DOHH2 (cell line): ENCODE measurements around the gene ATXN7L1.

Source experiments
- H3F3A ChIP-seq: fragments of 200-600 bp; sonication (generic), shearing (Covaris generic); 2 replicates; pipeline ENCODE4 v1.6.0; 2016; ENCODE audit warnings: antibody characterized with exemption, mild to moderate bottlenecking; ENCODE audit not compliant: control insufficient read depth, insufficient read depth
- H3K27ac ChIP-seq: fragments of 200-600 bp; sonication (generic); 2 replicates; pipeline ENCODE4 v1.5.1; 2014; ENCODE audit warnings: low read depth, mild to moderate bottlenecking, low read length, moderate library complexity
- H3K27me3 ChIP-seq: fragments of 200-600 bp; sonication (generic); 2 replicates; pipeline ENCODE4 v1.6.1; 2014; ENCODE audit warnings: mild to moderate bottlenecking, low read length, mixed read lengths; ENCODE audit not compliant: control insufficient read depth
- H3K36me3 ChIP-seq: fragments of 200-600 bp; sonication (generic); 2 replicates; pipeline ENCODE4 v1.6.1; 2014; ENCODE audit warnings: mild to moderate bottlenecking, low read length, moderate library complexity, mixed read lengths; ENCODE audit not compliant: control insufficient read depth
- H3K4me1 ChIP-seq: fragments of 200-600 bp; sonication (generic); 2 replicates; pipeline ENCODE4 v1.6.1; 2014; ENCODE audit warnings: mild to moderate bottlenecking, low read length, mixed read lengths; ENCODE audit not compliant: control insufficient read depth
- H3K4me2 ChIP-seq: fragments of 200-600 bp; sonication (generic); 2 replicates; pipeline ENCODE4 v1.6.0; 2014; ENCODE audit warnings: mild to moderate bottlenecking, low read length, moderate library complexity
- H3K4me3 ChIP-seq: fragments of 200-600 bp; sonication (generic); 2 replicates; pipeline ENCODE4 v1.5.1; 2014; ENCODE audit warnings: mild to moderate bottlenecking, low read length, mixed read lengths
- H3K79me2 ChIP-seq: fragments of 200-600 bp; sonication (generic); 2 replicates; pipeline ENCODE4 v1.6.1; 2014; ENCODE audit warnings: mild to moderate bottlenecking, low read length, mixed read lengths; ENCODE audit not compliant: control insufficient read depth
- H3K9me2 ChIP-seq: fragments of 200-600 bp; sonication (generic); replicated peaks from 2 replicates; pipeline ENCODE4 v1.6.1; 2014; ENCODE audit warnings: mild to moderate bottlenecking, low read length, mixed read lengths; ENCODE audit not compliant: control insufficient read depth
- H3K9me3 ChIP-seq: fragments of 200-600 bp; sonication (generic); 2 replicates; pipeline ENCODE4 v1.6.1; 2014; ENCODE audit warnings: antibody characterized with exemption, low read length, mixed read lengths; ENCODE audit not compliant: control insufficient read depth, insufficient read depth
- H4K20me1 ChIP-seq: fragments of 200-600 bp; sonication (generic); 2 replicates; pipeline ENCODE4 v1.6.0; 2014; ENCODE audit warnings: low read depth, mild to moderate bottlenecking, antibody characterized with exemption, low read length, moderate library complexity; ENCODE audit not compliant: control insufficient read depth, insufficient read depth
- CTCF ChIP-seq: fragments of 200-600 bp; sonication (generic); IDR thresholded peaks from one replicate; pipeline ENCODE4 v1.5.1; 2014; ENCODE audit warnings: antibody characterized with exemption, mild to moderate bottlenecking, low read depth, low read length; ENCODE audit not compliant: poor library complexity, severe bottlenecking
- EZH2phosphoT487 ChIP-seq: fragments of 200-600 bp; sonication (generic); IDR thresholded peaks from 2 replicates; pipeline ENCODE4 v1.6.1; 2017; ENCODE audit warnings: borderline replicate concordance, mild to moderate bottlenecking, antibody characterized with exemption, low read length, moderate library complexity, mixed read lengths

The ATXN7L1 gene

GRCh38 chr7:105826143-105826542 lies 50.3 kb downstream of the ATXN7L1 start:
- H3K9me3 ChIP-seq: no peaks in the 10 kb centered on the region
- no peak overlapping the region for H3K27ac ChIP-seq
- H3K4me3 ChIP-seq: no peak overlapping the region
- H3K9me2 ChIP-seq: no peaks in the 10 kb centered on the region
- H3K4me1 ChIP-seq: no peaks in the 10 kb centered on the region
- no peaks in the 10 kb centered on the region for H3F3A ChIP-seq
- H3K36me3 ChIP-seq: no peaks in the 10 kb centered on the region
- H4K20me1 ChIP-seq: no peaks in the 10 kb centered on the region
- H3K4me2 ChIP-seq: no peak overlapping the region
- peaks cover 21% of the 10 kb centered on the region for H3K27me3 ChIP-seq
- TF ChIP-seq EZH2phosphoT487 (no peak), CTCF (no peak)
- H3K79me2 ChIP-seq: no peaks in the 10 kb centered on the region

GRCh38 chr7:105825371-105825770 lies 51.0 kb downstream of the ATXN7L1 start:
- H3K9me3 ChIP-seq: no peaks in the 10 kb centered on the region
- H3K27ac ChIP-seq: no peak overlapping the region
- H3K9me2 ChIP-seq: no peaks in the 10 kb centered on the region
- no peak overlapping the region for H3K4me3 ChIP-seq
- H3K4me2 ChIP-seq: no peak overlapping the region
- TF ChIP-seq EZH2phosphoT487 (no peak), CTCF (no peak)
- no peaks in the 10 kb centered on the region for H3K36me3 ChIP-seq
- H3K27me3 ChIP-seq: peaks cover 21% of the 10 kb centered on the region
- H3F3A ChIP-seq: no peaks in the 10 kb centered on the region
- H3K4me1 ChIP-seq: no peaks in the 10 kb centered on the region
- H4K20me1 ChIP-seq: no peaks in the 10 kb centered on the region
- no peaks in the 10 kb centered on the region for H3K79me2 ChIP-seq

- H3K27ac ChIP-seq: no peak overlapping the region
- H3K36me3 ChIP-seq: no peaks in the 10 kb centered on the region
- H3K4me2 ChIP-seq: no peak overlapping the region
- H3K9me3 ChIP-seq: no peaks in the 10 kb centered on the region
- no peaks in the 10 kb centered on the region for H4K20me1 ChIP-seq
- no peaks in the 10 kb centered on the region for H3F3A ChIP-seq
- H3K4me1 ChIP-seq: no peaks in the 10 kb centered on the region
- TF ChIP-seq EZH2phosphoT487 (no peak), CTCF (no peak)
- no peaks in the 10 kb centered on the region for H3K79me2 ChIP-seq
- peaks cover 12% of the 10 kb centered on the region; the same call in 1 of the 2 replicates for H3K27me3 ChIP-seq
- H3K9me2 ChIP-seq: no peaks in the 10 kb centered on the region
- no peak overlapping the region for H3K4me3 ChIP-seq
Observed at GRCh38 chr7:105822806-105823205, 53.6 kb downstream of the ATXN7L1 start.

GRCh38 chr7:105821527-105821926 lies 54.9 kb downstream of the ATXN7L1 start:
- no peaks in the 10 kb centered on the region for H3K36me3 ChIP-seq
- H3K4me1 ChIP-seq: no peaks in the 10 kb centered on the region
- H3K27me3 ChIP-seq: peaks cover 10% of the 10 kb centered on the region; the same call in 1 of the 2 replicates
- H3F3A ChIP-seq: no peaks in the 10 kb centered on the region
- no peaks in the 10 kb centered on the region for H3K9me3 ChIP-seq
- no peaks in the 10 kb centered on the region for H4K20me1 ChIP-seq
- no peak overlapping the region for H3K4me2 ChIP-seq
- H3K79me2 ChIP-seq: no peaks in the 10 kb centered on the region
- no peaks in the 10 kb centered on the region for H3K9me2 ChIP-seq
- H3K4me3 ChIP-seq: no peak overlapping the region
- TF ChIP-seq EZH2phosphoT487: no peak
- TF ChIP-seq CTCF: no peak
- no peak overlapping the region for H3K27ac ChIP-seq
